H1 (cell line): ENCODE measurements around the gene ACTR3C. TPM values are rescaled to one million over a fixed set of nuclear protein-coding genes. Genes with fewer than 3 reads are reported as not detected.
A peak's percentile ranks its signal among the peaks of the same experiment; 100 is the strongest.

Experiments
- ATF3 ChIP-seq: IDR thresholded peaks from 2 replicates; pipeline ENCODE4 v1.6.1; 2011; ENCODE audit warnings: low read depth, mild to moderate bottlenecking, low read length; ENCODE audit not compliant: insufficient read depth
- CHD1 ChIP-seq: IDR thresholded peaks from 2 replicates; pipeline ENCODE4 v1.6.1; 2012; ENCODE audit warnings: low read depth, low read length, improper control_type of control experiment
- CTBP2 ChIP-seq: IDR thresholded peaks from 2 replicates; pipeline ENCODE4 v1.7.0; 2011; ENCODE audit warnings: borderline replicate concordance, mild to moderate bottlenecking, moderate library complexity, mixed read lengths, low read length; ENCODE audit not compliant: insufficient read depth, insufficient read length
- CTCF ChIP-seq, 3 experiments: IDR thresholded peaks; 1 replicate in 2 of 3; 2 replicates in 1 of 3; pipeline versions ENCODE4 v1.5.1 to v1.6.1; 2011; ENCODE audit warnings: low read length in 3 of 3, mild to moderate bottlenecking in 3 of 3, inconsistent platforms in 2 of 3, low read depth in 1 of 3, moderate library complexity in 1 of 3; ENCODE audit not compliant: insufficient read depth in 1 of 3; ENCODE audit errors: control extremely low read depth in 1 of 3
- EP300 ChIP-seq, 2 experiments: IDR thresholded peaks; 1 replicate in 1 of 2; 2 replicates in 1 of 2; pipeline ENCODE4 v1.6.1; 2011 to 2012; ENCODE audit warnings: low read depth in 2 of 2, low read length in 2 of 2, mild to moderate bottlenecking in 2 of 2, borderline replicate concordance in 1 of 2, inconsistent platforms in 1 of 2, moderate library complexity in 1 of 2
- EZH2 ChIP-seq: fragments of 200-600 bp; sonication (generic); IDR thresholded peaks from 2 replicates; pipeline ENCODE4 v1.7.1; 2012; ENCODE audit warnings: low read depth, mild to moderate bottlenecking, moderate library complexity, low read length, inconsistent platforms; ENCODE audit not compliant: severe bottlenecking
- HDAC2 ChIP-seq, 2 experiments: fragments of 300-600 bp in 1 of 2; sonication (generic) in 1 of 2; IDR thresholded peaks; 2 replicates each; pipeline ENCODE4 v1.6.1; 2011 to 2012; ENCODE audit warnings: low read depth in 2 of 2, low read length in 2 of 2, mild to moderate bottlenecking in 2 of 2, moderate library complexity in 2 of 2, borderline replicate concordance in 1 of 2, inconsistent platforms in 1 of 2
- JUND ChIP-seq: IDR thresholded peaks from 2 replicates; pipeline ENCODE4 v1.6.1; 2011; ENCODE audit warnings: mild to moderate bottlenecking, improper control_type of control experiment, low read length
- KDM4A ChIP-seq: IDR thresholded peaks from one replicate; pipeline ENCODE4 v1.7.1; 2012; ENCODE audit warnings: low read depth, mild to moderate bottlenecking, moderate library complexity, low read length, inconsistent platforms; ENCODE audit not compliant: severe bottlenecking
- MAFK ChIP-seq: IDR thresholded peaks from 2 replicates; pipeline ENCODE4 v1.6.1; 2012; ENCODE audit warnings: low read depth, mild to moderate bottlenecking, improper control_type of control experiment, low read length
- RAD21 ChIP-seq, 2 experiments: IDR thresholded peaks in 1 of 2; conservative IDR thresholded peaks in 1 of 2; 2 replicates each; pipeline ENCODE4 v1.6.1; 2011; ENCODE audit warnings: low read depth in 2 of 2, low read length in 2 of 2, improper control_type of control experiment in 1 of 2, inconsistent platforms in 1 of 2, mild to moderate bottlenecking in 1 of 2, moderate library complexity in 1 of 2
- RXRA ChIP-seq: IDR thresholded peaks from 2 replicates; pipeline ENCODE4 v1.6.1; 2011; ENCODE audit warnings: low read depth, mild to moderate bottlenecking, low read length, moderate library complexity; ENCODE audit not compliant: insufficient read depth
- SIRT6 ChIP-seq: IDR thresholded peaks from one replicate; pipeline ENCODE4 v1.7.1; 2012; ENCODE audit warnings: low read length, inconsistent platforms
- SIX5 ChIP-seq: IDR thresholded peaks from 2 replicates; pipeline ENCODE4 v1.6.1; 2011; ENCODE audit warnings: mild to moderate bottlenecking, low read depth, low read length
- SP2 ChIP-seq: IDR thresholded peaks from 2 replicates; pipeline ENCODE4 v1.6.1; 2012; ENCODE audit warnings: mild to moderate bottlenecking, low read length, inconsistent platforms
- SRF ChIP-seq: IDR thresholded peaks from 2 replicates; pipeline ENCODE4 v1.6.1; 2011; ENCODE audit warnings: mild to moderate bottlenecking, low read depth, low read length, moderate library complexity
- SUZ12 ChIP-seq: fragments of 200-600 bp; sonication (generic); IDR thresholded peaks from 2 replicates; pipeline ENCODE4 v1.6.1; 2012; ENCODE audit warnings: mild to moderate bottlenecking, inconsistent platforms, low read length, moderate library complexity, mixed read lengths
- TAF7 ChIP-seq: optimal IDR thresholded peaks from 2 replicates; pipeline ENCODE3; 2011; ENCODE audit warnings: low read depth, mild to moderate bottlenecking, inconsistent platforms, low read length, moderate library complexity, borderline replicate concordance
- TCF12 ChIP-seq: IDR thresholded peaks from 2 replicates; pipeline ENCODE4 v1.6.1; 2011; ENCODE audit warnings: low read depth, mild to moderate bottlenecking, low read length
- polyA plus RNA-seq, 7 experiments: library from polyadenylated mRNA; depleted of rRNA in 3 of 7; stranded (reverse) in 5 of 7; unstranded in 2 of 7; fragments of >200 nt in 5 of 7; fragments of 200-250 nt in 2 of 7; gene quantifications; 1 replicate in 5 of 7; 2 replicates in 1 of 7; 4 replicates in 1 of 7; pipeline versions ENCODE4 v1.2.1 to v1.2.3, GENCODE V29; 2011 to 2013; ENCODE audit warnings: missing spikeins in 2 of 7, mixed read lengths in 2 of 7
- total RNA-seq: library from RNA; stranded (reverse); fragmentation: NEBNext Ultra II Directional; extraction: Animal tissue kit (Norgen Biotek cat#: 25700); gene quantifications from 2 replicates; pipeline ENCODE4 v1.2.1, GENCODE V29; 2021

Gene ACTR3C
- total and polyA plus RNA-seq, 2 of the 8 experiments (the other 6 are each of a cell fraction or from before 2014, with no cell fraction given), result 1.5 TPM; not detected in 1

- TF ChIP-seq MAFK (no peak), RAD21 (IDR thresholded peaks at IDR 0.05 in 1 of 2, conservative IDR thresholded peaks at IDR 0.05 in 1 of 2; ENCODE audit: low read depth in 2 of 2, low read length in 2 of 2) (peak; percentile 13 to 38; a peak in 2 of 4 replicates), TAF7 (no peak), ATF3 (no peak), HDAC2 (IDR thresholded peaks at IDR 0.05; ENCODE audit: borderline replicate concordance in 1 of 2, low read depth in 2 of 2, low read length in 2 of 2) (peak in 1 of 2 experiments; percentile 83; a peak in 1 of 4 replicates), SUZ12 (no peak), RXRA (no peak), TCF12 (no peak), CTBP2 (peak; percentile 57), EP300 (IDR thresholded peaks at IDR 0.05; ENCODE audit: borderline replicate concordance in 1 of 2, low read depth in 2 of 2, low read length in 2 of 2) (no peak; a peak in 1 of 3 replicates), SRF (no peak), CHD1 (no peak), SIRT6 (no peak), KDM4A (no peak), CTCF (IDR thresholded peaks at IDR 0.05; ENCODE audit: control extremely low read depth in 1 of 3, insufficient read depth in 1 of 3, low read depth in 1 of 3, low read length in 3 of 3) (peak in 2 of 3 experiments; percentile 5 to 18; a peak in 1 of 4 replicates), JUND (no peak), SIX5 (no peak), EZH2 (no peak), SP2 (no peak)
Measured at GRCh38 chr7:150329331-150330120, 6.2 kb upstream of the ACTR3C start (continued).
